Uterus (tissue), 4 donors: Measurements from ENCODE around the gene GNA12. TPM values are rescaled to one million over a fixed set of nuclear protein-coding genes. Genes with fewer than 3 reads are reported as not detected.

Experiments used
- DNase-seq, 2 donors: peaks; one replicate each; pipeline ENCODE4 v3.0.0-alpha.2; 2019 to 2020
- H3K27ac ChIP-seq, 2 donors: fragments of 200-600 bp; sonication (generic); 1 replicate in 1 of 2; 2 replicates in 1 of 2; pipeline ENCODE4 v1.5.1; 2016 to 2018
- H3K27me3 ChIP-seq, 2 donors: fragments of 200-600 bp; sonication (generic); one replicate each; pipeline ENCODE4 v1.5.1; 2018 to 2019; ENCODE audit warnings: control low read depth in 1 of 2
- H3K36me3 ChIP-seq, 2 donors: fragments of 200-600 bp; sonication (generic); one replicate each; pipeline ENCODE4 v1.5.1; 2019; ENCODE audit warnings: control low read depth in 1 of 2
- H3K4me1 ChIP-seq, 2 donors: fragments of 200-600 bp; sonication (generic); one replicate each; pipeline ENCODE4 v1.5.1; 2018 to 2019; ENCODE audit warnings: control low read depth in 1 of 2
- H3K4me3 ChIP-seq, 2 donors: fragments of 200-600 bp; sonication (generic); 1 replicate in 1 of 2; 2 replicates in 1 of 2; pipeline ENCODE4 v1.5.1; 2018 to 2019; ENCODE audit warnings: mild to moderate bottlenecking in 1 of 2
- H3K9me3 ChIP-seq, 2 donors: fragments of 200-600 bp; sonication (generic); one replicate each; pipeline ENCODE4 v1.5.1; 2019; ENCODE audit warnings: control low read depth in 1 of 2
- POLR2A ChIP-seq, 2 donors: fragments of 450-650 bp; IDR thresholded peaks; one replicate each; pipeline ENCODE4 v1.6.1; 2016; ENCODE audit warnings: antibody characterized with exemption in 2 of 2, mild to moderate bottlenecking in 1 of 2, moderate library complexity in 1 of 2
- intact Hi-C: fragments of 100-400 bp; cut with DNase I; formaldehyde crosslinking; loops from one replicate; pipeline ENCODE4 v1.15.1; 2023; ENCODE audit warnings: low total_unique reads
- total RNA-seq, 4 donors: library from RNA; depleted of rRNA in 3 of 4; stranded (reverse); fragments of >200 nt in 3 of 4; gene quantifications; one replicate each; pipeline versions ENCODE4 v1.1.0 to v1.2.4, GENCODE V29; 2014 to 2023
- TF ChIP-seq, protein P1 (sequence below), 4 experiments: fragments of 200-600 bp in 2 of 4; fragments of 450-650 bp in 2 of 4; sonication (generic) in 2 of 4; IDR thresholded peaks; one replicate each; pipeline ENCODE4 v1.5.1; 2016 to 2019; ENCODE audit warnings: antibody characterized with exemption in 4 of 4, mild to moderate bottlenecking in 2 of 4, moderate library complexity in 1 of 4
- donor health status: DM: yes; HTN: yes; CAD: no.

Gene GNA12
- total RNA-seq, 4 donors from 2014 or later: 20.5 to 109 (median 50.3) TPM

- no peak for DNase-seq
- no peak overlapping the region for H3K27ac ChIP-seq
These were observed 38.7 kb downstream of the GNA12 start for GRCh38 chr7:2805213-2805944.

GRCh38 chr7:2804227-2804763 is 39.8 kb downstream of the GNA12 start:
- Histone ChIP-seq H3K4me3 (no peak overlapping the region), H3K36me3 (no peaks in the 10 kb centered on the region), H3K27ac (no peak overlapping the region), H3K27me3 (no peaks in the 10 kb centered on the region), H3K4me1 (peaks cover 0 to 3% of the 10 kb centered on the region in 2 donors), H3K9me3 (no peaks in the 10 kb centered on the region)
- no peak for DNase-seq
- TF ChIP-seq POLR2A (IDR thresholded peaks at IDR 0.05): no peak
- TF ChIP-seq, protein P1, sequence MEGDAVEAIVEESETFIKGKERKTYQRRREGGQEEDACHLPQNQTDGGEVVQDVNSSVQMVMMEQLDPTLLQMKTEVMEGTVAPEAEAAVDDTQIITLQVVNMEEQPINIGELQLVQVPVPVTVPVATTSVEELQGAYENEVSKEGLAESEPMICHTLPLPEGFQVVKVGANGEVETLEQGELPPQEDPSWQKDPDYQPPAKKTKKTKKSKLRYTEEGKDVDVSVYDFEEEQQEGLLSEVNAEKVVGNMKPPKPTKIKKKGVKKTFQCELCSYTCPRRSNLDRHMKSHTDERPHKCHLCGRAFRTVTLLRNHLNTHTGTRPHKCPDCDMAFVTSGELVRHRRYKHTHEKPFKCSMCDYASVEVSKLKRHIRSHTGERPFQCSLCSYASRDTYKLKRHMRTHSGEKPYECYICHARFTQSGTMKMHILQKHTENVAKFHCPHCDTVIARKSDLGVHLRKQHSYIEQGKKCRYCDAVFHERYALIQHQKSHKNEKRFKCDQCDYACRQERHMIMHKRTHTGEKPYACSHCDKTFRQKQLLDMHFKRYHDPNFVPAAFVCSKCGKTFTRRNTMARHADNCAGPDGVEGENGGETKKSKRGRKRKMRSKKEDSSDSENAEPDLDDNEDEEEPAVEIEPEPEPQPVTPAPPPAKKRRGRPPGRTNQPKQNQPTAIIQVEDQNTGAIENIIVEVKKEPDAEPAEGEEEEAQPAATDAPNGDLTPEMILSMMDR (IDR thresholded peaks at IDR 0.05): no peak
- intact Hi-C loops: no loop called here

More at GRCh38 chr7:2805213-2805944, 38.7 kb downstream of the GNA12 start:
- no peaks in the 10 kb centered on the region for H3K9me3 ChIP-seq
- H3K4me1 ChIP-seq: peaks cover 0 to 3% of the 10 kb centered on the region in 2 donors
- H3K36me3 ChIP-seq: no peaks in the 10 kb centered on the region
- no peak overlapping the region for H3K4me3 ChIP-seq
- TF ChIP-seq, protein P1 (IDR thresholded peaks at IDR 0.05): no peak
- no peak for TF ChIP-seq POLR2A (IDR thresholded peaks at IDR 0.05)
- intact Hi-C loops: no loop called here
- H3K27me3 ChIP-seq: no peaks in the 10 kb centered on the region

DNA sequence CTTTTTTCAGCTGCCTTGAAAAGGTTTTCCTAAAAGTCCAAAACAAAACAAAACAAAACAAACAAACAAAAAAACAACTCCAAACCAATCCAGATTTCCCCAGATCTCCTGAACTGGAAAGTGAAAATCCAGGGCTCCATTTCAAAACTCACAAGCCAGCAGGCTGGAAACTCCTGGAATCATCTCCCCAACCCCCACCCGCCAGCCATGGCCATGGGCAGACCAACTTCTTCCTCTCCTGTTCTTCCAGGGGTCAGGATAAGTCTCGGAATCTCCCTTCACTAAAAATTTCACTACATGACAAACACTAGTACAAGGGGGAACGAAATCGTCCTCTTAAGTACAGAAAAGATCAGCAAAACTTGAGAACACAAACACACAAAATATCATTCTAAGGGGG is 40.4 kb downstream of the GNA12 start:
- intact Hi-C loops: no loop called here
- Histone ChIP-seq H3K27ac (no peak overlapping the region), H3K9me3 (no peaks in the 10 kb centered on the region), H3K4me1 (peaks cover 0 to 3% of the 10 kb centered on the region in 2 donors), H3K27me3 (no peaks in the 10 kb centered on the region), H3K36me3 (no peaks in the 10 kb centered on the region), H3K4me3 (no peak overlapping the region)
- no peak for DNase-seq
- no peak for TF ChIP-seq POLR2A (IDR thresholded peaks at IDR 0.05)

DNA sequence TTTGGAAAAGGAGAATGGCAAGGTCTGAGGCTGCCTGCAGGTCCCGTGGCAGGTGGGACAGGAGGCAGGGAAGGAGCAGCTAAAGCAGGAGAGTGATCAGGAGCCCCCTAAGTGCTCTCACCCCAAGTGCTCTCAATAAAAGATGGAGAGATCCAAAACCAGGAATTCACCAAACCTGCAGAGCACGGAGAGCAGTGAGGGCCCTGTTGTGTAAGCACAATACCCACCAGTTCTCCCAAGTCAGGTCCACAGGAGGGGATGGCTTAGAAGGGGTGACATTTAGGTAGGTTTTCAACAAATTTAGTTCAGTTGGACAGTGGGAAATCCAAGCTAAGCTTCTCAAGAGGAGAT is 40.8 kb downstream of the GNA12 start:
- Histone ChIP-seq H3K27ac (peak overlapping the region in 1 of 2 donors; percentile 25), H3K9me3 (no peaks in the 10 kb centered on the region), H3K36me3 (no peaks in the 10 kb centered on the region), H3K4me3 (no peak overlapping the region), H3K27me3 (no peaks in the 10 kb centered on the region), H3K4me1 (peaks cover 0 to 3% of the 10 kb centered on the region in 2 donors)
- intact Hi-C loops: no loop called here
- TF ChIP-seq, protein P1 (IDR thresholded peaks at IDR 0.05): no peak
- TF ChIP-seq POLR2A (IDR thresholded peaks at IDR 0.05): no peak
- no peak for DNase-seq

DNA sequence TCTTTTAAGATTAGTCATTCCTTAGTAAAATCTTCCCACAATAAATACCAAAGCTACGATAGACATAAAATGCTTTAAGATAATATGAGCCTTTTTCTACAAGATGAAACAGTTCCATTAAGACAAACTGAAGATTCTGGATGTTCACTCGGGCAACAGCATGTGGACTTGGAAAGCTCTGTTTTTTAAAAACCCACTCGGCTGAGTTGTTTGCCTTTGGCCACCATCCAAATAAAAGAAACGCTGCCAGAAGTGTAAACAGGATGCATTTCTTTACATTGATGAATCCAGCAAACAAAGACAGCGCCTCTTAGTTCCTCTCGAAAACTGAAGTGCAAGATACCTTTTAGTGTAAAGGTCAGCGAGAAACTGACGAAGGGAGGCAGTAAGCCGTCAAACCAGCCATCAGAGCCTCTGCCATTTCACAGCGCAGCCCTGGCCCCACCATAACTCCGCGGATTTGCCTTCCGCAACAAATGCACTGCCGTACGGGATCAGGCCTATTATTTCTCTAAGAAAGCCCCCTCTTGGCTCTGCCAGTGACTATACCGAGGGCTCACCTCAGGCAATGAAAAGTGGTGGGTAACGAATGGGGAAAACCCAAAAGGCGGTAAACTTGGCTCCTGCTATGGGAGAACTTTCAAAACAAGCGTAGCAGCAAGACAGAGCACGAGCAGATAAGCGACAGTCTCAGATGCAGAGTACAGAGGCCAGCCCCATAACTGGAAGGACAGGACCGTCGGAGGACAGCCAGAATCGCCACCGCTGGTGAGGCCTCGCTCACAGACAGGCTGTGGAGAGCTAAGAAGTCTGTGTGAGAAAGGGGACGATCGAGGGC is 41.4 kb downstream of the GNA12 start:
- peak overlapping the region; percentile 25 to 30 for H3K27ac ChIP-seq
- no peaks in the 10 kb centered on the region for H3K27me3 ChIP-seq
- no peaks in the 10 kb centered on the region for H3K36me3 ChIP-seq
- H3K4me3 ChIP-seq: no peak overlapping the region
- TF ChIP-seq, protein P1 (IDR thresholded peaks at IDR 0.05): no peak
- no peak for TF ChIP-seq POLR2A (IDR thresholded peaks at IDR 0.05)
- no peaks in the 10 kb centered on the region for H3K9me3 ChIP-seq
- H3K4me1 ChIP-seq: no peaks in the 10 kb centered on the region
- no peak for DNase-seq
- intact Hi-C loops: no loop called here
